ENCODE measurements around the gene DYSF.

Gene DYSF

DNA sequence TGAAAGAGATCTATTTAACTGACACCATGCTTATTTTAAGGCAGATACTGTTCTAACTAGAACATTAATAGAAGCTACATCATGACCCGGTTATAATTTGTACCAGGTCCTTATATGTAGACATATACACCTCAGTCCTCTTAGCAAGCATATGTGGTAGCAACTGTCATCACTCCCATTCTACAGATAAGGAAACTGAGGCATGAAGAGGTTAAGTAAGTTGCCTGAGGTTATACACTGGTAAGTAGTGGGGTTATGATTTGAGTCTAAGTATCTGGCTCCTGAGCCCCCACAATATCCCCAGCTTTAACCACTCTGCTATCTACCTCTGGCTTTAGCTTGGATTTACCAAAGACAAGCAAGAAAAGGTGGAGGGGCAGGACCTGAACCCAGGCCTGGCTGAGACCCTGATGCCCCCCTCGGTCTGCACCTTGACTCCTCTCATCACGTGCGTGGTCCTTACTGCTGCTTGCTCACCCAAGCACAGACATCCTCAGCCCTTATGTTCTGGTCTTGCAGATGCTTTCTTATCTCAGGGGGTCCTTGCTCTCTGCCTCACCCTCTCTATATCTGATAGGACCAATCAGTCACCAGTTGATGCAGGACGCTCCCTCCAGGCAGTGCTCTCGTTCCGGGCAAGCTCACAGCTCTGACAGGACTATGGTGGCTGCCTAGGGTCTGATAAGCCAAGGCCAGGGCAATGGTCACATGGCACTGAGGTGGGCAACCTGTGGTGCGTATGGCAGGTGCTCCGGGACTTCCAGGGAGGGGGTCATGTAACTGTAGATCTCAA lies 4.0 kb downstream of the DYSF start:
- DNase-seq: no peak

DNA sequence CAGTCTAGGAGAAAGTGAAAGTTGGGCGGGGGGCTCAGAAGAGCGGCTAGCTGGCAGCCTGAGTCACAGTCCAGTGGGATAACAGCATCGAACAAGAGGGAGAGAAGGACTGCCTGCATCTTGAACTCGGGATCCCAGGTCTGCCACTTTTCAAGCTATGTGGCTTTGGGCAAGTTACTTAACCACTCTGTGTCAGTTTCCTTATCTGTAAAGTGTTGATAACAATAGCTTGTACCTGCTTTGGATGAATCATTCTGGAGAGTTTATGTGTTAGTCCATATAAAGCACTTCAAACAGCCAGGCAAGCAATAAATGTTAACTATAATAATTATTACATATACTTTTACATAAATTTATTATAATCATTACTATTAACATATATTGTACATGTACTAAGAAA lies 4.6 kb downstream of the DYSF start:
- DNase-seq: no peak

DNA sequence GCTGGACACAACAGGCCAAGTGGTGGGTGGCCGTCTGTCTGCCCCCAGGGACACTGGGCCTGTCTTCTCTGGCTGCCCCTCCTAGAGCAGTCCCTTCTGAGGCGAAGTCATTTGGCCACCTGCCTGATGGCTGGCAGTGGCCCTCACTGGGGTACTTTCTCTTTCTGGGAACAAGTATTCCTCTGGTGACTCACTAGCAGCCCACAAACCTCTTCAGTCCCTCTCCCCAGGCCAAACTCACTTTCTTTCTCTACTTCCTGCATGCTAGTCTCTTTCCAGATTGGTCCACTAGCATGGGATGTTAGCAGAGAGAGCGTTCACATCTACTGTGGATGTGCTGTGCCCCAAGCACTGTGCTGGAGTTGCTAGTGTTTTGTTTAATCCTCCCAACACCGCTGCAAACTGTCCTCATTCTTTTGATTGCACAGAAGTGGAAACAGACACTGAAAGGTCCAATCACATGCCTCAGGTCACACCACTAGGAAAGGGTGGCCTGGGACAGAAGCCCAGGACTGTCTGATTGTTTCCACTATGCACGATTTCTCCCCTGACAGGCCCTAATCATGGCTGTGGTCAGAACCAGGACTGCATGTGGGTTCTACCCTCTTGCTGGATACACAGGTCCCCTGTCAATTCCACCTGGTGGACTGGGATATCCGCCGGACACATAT lies 5.2 kb downstream of the DYSF start:
- DNase-seq: no peak

DNA sequence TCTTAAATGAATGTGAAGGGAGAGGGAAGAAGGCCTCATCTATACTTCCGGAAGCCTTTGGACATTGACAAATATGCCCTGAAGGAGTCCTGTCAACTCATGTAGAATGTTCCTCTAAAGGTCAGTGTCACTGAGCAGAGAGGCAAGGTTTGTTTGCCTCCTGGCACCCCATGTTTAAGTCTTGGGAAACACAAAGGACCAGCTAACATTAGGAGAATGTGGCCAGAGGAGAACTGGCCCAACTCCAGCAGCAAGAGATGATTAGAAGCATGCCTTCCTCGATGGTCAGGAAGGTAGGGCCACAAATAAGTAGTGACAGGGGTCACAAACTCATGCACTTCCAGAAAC lies 5.7 kb downstream of the DYSF start:
- no peak for DNase-seq

DNA sequence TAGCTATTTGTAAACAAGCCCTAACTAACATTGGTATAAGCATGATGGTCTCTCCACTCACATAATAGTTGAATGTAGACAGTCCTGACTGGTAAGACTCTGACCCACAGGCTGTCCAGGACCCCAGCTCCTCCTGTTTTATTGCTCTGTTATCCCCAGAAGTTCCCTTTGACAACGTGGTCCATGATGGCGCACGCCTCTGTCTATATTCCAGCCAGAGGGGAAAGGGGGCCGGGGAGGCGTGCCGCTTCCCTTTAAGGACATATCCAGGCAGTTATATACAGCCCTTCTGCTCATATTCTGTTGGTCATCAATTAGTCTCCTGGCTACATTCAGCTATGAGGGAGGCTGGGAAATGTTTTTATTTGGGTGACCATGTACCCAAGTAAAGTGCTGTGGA lies 6.7 kb downstream of the DYSF start:
- DNase-seq: no peak

DNA sequence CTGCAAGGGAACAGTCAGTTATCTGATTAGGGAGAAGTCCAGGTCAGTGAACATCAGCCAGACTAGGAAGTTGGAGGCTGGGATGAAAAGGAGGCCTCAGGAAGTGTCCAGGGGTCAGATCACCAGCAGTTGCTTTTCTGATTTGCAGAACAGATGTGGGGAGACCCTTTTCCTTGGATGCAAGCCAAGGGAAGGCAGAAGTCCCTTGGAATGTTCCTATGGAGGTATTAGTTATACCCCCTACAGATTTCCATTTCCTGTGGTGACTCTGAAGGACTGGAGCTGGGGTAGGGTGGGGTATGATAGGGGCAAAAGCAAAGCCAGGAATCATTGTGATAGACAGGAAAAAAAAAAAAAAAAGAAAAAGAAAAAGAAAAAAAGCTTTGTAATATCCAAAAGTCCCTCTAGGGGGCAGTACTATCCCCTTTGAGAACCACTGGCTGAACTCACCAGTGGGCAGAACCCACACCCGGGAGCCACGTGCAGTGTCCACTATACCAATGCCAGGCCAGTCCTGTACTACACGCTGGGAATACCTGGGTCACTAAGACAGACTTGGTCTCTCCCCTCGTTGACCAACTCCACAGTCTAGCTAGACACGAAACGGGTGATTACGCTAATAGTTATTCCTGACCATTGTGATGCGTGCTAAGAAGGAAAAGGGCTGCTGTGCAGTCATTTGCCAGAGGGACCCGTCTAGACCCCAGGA lies 7.4 kb downstream of the DYSF start:
- no peak for DNase-seq

DNA sequence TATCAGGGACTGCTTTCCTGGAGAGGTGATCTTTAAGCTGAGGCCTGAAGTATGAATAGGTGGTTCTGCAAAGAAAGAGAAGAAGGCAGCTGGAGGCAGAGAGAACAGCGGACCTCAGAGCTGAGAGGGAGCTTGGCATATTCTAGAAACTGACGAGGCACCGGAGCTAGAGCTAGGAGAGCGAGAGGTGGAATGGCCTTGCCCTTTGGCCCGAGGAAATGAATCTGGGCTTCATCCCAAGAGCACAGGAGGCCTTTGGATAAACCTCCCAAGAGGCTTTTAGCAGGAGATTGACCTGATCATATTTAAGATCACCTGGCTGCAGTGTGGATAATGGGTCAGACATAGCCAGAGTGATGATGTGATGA lies 7.9 kb downstream of the DYSF start:
- no peak for DNase-seq

DNA sequence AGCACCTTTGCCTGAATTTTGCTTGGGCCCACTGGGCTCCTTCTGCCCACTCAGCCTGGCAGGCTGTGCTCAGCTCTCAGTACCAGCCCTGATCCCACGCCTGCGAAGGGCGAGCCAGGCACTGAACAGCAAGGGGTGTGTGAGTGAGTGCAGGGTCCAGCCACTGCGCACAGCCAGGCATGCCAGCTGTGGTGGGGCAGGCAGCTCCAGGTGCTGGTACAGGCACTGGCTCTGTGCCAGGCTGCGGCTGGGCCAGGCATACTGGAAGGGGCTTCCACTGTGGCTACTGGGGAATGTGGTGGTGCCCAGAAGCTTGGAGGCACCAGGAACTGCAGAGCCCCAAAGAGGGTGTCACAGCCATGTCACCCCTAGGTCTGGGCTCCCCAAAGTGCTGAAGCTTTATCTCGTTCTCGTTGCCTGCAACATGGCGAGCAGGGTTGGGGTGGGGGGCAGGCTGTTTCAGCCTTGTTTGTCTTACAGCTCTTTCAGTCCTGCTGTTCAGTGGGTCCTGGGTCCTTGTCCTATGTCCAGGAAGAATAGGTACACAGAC lies 8.8 kb downstream of the DYSF start:
- DNase-seq: no peak

DNA sequence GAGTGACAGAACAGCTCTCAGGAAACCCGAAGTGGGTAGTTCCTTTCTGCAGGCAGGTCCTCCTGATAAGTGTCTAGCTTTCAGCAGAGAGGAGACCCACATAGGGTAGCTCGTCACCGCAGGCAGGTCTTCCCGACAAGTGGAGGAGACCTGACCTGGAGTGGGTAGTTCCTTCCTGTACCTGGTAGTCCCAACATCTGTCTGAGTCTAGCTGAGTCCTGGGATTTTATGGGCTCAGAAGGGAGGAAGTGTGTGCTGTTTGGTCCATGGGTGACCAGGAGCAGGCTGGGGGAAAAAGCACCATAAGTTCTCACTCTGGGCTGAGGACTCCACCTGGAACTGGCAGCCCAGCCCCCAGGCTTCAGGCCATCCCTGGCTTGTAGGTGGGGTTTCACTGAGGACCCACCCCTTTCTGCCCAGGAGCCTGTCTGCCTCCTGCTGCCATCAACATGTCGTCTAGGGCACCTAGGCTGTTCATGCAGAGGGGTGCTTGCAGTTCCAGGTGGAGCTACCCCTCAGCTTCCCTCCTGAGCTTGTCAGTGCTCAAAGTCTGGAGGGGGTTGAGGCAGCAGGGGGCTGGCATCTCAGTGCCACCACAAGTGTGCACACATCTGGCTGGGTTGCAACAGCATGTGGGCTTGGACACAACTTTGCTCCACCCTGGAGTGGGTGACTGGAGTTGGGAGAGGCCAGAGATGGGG lies 9.4 kb downstream of the DYSF start:
- DNase-seq: no peak

DNA sequence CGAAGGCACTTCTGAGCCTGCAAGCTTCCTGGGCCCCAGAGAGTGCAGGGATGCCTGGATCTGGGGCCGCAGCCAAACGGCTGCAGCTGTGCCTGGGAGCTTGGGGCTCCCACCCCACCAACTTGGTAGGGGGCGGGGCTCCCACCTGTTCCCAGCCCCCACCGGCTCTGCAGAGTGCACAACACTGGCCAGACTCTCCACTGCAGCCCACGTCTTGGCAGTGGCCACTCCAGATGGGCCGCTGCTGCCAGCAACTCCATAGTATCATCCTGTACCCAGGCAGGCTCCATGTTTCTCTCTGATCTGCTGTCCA lies 9.9 kb downstream of the DYSF start:
- DNase-seq: no peak

DNA sequence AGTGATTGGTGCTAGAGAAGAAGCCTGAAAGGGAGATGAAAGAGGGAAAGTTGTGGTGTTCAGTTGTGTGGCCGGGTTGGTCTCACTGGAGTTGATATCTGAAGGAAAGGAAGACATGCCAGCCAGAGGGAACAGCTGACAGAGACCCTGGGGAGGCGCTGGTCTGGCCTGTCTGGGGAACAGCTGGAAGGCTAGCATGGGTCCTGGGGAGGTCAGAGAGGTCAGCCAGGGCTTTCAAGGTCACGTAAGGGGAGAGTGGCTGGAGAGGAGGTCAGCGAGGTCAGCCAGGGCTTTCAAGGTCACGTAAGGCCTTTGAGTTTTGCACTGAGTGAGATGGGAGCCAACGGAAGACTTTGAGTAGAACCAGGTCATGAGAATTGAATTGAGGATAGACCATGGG lies 11.0 kb downstream of the DYSF start:
- no peak for DNase-seq

DNA sequence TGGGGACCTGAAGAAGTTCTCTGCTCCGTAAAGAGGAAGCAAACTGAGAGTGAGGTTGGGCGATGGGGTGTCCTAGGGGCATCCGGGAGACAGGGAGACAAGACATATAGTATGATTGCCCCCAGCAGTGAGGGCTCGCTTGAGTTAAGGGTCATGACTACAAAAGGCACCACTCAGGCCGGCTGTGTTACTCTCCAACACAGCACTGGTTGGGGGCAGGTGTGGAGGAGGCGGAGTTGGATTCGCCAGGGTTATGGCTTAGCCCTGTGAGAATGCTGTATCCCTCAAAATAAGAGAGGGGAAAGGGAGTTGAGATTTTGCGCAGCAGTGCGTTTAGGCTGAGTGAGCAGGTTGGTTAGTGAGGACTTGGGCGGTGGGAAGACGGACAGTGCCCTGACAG lies 12.0 kb downstream of the DYSF start:
- no peak for DNase-seq

DNA sequence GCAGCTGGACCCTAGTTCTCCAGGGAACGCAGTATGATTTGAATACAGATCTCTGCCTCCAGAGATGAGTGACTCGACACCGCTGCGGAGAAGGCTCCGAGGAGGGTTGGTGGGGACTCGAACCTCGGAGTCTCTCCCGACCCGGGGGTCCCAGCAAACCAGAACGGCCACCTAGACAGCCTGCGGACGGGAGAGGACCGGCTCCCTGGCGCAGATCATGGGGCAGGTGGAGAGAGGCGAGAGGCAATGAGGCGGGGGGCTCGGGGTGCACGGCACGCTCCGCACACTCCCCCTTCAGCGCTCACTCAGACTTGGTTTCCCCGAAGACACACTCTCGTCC lies 12.6 kb downstream of the DYSF start:
- DNase-seq: no peak

DNA sequence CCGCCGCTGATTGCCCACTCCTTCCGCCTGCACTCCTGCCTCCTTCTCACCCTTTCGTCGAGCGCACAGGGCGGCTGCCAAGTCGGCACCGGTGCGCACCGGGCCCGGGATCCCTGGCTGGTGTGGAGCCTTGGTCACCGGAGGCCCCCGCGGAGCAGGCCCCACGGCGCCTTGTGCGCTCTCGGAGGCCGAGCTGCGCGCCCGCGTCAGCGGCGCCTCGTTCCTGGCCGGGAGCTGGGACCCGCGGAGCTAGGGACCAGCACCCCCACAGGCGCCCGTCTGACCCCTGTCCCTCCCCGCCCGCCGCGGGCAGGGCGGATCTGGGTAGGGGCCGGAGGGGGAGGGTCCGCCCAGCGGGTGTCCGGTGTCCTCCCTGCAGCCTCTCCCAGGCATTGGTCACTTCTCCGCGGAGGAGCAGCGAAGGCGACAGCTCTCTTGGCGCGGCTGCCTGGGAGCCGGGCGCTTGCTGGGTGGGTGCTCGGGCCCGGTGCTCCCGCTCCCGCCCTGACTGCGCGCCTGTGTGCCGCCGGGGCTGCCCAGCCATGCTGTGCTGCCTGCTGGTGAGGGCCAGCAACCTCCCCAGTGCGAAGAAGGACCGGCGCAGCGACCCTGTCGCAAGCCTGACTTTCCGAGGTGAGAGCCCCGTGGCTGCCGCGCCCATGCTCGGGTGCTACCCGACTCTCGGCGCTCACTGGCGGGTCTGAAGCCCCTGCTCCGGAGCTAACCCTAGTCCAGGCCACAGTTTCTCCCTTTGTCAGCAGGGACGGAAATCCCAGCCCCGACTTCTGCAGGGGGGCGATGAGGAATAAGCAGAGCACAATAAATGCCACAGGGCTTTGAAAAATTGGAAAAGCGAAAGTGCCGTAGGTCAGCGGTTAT lies 13.2 kb downstream of the DYSF start:
- no peak for DNase-seq

DNA sequence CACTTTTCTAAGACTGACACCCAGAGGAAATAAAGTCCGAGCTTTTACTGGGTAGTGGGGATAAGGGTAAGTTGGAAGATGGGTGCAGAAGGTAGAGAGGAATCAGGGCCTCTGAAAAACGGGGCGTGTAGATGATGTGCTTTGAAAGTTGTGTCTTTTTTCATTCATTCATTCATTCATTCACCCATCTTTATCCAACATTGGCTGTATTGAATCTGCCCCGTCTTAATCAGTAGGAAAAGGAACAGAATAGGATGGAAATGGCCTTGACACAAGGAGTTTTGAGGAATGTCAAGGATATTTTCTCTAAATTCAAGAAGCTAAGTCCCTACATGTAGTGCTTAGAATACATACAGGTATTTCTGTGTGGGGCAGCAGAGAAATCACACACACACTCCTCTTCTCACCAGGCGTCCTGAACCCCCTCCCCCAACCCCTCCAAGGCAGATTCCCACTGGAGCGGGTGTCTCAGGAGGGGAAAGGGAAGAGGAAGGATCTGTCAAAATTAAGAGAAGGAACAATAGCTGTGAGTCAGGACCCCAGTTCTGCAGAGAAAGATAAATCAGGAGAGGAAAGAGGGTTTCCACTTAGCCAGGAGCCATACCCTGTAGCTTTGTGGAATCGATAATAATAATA lies 13.9 kb downstream of the DYSF start:
- DNase-seq: no peak

DNA sequence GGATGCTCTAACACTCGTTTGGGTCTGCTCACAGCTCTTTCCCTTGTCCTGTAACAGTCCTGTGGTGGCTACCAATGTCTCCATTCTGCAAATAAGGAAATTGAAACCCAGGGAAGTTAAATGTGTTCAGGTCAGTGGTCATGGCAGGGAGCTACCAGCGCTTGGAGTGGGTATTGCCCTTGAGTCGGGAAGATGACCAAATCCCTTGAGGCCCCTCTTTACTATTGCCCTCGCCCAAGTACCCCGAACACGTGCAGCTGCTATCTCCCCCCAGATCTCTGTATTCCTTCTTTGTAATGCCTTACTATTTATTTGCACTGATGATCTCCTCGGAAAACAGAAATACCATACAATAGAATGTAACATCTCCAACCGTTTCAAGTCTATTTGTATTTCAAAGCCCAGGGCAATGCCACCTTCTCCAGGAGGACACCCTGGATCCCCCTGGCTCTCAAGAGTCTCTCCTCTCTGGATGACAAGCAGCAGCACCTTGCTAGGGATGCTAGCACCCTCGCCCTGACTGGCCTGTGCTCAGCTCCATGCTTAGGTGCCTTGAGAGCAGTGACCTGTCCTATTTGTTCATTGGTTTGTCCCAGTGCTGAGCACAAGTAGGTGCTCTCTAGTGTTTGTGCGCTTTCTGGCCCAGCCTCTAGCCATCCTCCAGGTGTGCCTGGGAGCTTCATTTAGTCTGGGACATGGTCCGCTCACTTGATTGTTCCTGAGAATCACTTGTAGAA lies 15.1 kb downstream of the DYSF start:
- no peak for DNase-seq

DNA sequence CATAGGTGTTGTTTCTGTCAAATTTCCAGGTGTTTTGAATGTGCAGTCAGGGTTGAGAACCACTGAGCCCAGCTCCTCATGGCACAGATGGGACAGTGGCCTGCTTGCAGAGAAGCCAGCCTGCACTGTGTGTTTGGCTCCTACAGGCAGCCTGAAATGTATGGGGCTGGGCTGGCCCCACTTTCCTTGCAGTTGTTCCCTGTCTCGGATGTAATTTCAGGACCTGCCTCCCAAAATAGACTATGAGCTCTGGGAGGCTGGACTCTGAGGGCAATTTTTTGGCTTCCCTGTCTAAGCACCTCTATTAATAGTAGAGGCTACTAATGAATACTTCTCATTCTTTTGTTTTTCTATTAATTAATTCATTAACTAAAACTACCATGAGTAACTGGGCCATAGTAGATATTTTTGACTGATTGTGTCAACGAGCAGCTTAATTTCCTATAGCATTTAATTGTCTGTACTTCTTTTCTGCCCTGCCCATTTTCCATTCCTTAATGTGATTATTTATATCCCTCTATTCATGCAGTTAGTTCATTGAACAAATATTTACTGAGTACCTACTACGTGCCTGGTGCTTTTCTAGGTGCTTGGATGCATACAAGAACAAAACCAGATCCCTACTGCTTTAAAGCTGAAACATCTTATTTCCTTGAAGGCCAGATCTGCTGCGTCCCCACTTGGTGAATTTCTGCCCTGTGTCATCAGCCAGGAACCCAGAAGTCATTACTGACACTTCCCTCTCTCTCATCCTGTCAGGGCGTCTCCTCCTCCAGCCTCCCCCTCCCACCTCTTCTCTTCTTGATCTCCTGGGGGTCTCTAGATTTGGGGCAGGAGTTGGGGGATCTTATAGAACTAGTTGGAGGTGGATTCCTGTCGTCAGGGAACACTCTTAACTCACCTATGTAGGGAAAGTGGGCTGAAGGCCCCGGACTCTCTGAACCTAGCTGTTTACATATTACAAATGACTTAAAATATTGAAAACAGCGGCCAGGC lies 16.3 kb downstream of the DYSF start:
- no peak for DNase-seq

DNA sequence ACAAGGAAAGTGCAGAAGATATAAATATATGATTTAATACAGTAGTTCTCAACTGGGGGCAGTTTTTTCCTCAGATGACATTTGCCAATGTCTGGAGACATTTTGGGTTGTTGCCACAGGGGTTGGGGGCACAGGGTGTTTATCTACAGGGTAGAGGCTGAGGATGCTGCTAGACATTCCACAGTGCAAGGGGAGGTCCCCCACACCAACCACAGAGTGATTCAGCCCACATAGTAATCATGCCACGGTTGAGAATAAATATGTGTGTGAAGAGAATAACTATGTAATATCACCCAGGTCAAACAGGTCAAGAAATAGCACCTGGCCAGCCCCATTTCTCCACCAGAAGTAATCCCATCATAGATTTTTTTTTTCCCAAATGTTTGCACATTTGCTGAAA lies 17.9 kb downstream of the DYSF start:
- no peak for DNase-seq

DNA sequence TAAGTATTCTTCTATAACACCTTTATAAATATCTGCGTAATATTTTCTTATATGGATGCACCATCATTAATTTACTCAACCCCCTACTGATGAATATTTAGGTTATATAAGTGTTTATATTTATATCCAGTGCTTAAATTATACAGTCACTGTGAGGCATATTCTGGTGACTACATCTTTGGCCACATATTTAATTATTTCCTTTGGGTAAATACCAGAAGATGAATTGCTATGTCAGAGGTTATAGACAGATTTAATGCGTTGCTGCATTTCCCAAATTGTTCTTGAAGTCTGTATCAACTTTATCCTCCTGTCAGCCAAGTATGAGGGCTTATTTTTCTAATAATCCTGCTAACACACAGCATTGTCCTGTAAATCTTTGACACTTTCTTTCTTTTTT lies 18.7 kb downstream of the DYSF start:
- no peak for DNase-seq

All from activated gamma-delta T cell (primary cell).